Caco-2 (cell line): ENCODE data around the gene CAB39L. TPM values are rescaled to one million over a fixed set of nuclear protein-coding genes. Genes with fewer than 3 reads are reported as not detected.

Source experiments
- BruUV-seq: library from RNA; stranded (reverse); fragments of 400-500 nt; replicated peaks from 2 replicates; lab custom pipeline; 2021; lab: Mats Ljungman, UMichigan
- CTCF ChIA-PET: fragments of 300-600 bp; sonication (Branson Sonifier 250); formaldehyde crosslinking; loops from one replicate; lab custom pipeline; 2022; ENCODE audit warnings: antibody characterized with exemption; lab: Charles Lee
- POLR2A ChIA-PET: fragments of 300-600 bp; sonication (Branson Sonifier 250); formaldehyde crosslinking; loops from one replicate; lab custom pipeline; 2022; ENCODE audit warnings: antibody characterized with exemption; lab: Charles Lee
- DNase-seq, 2 experiments: peaks; one replicate each; pipeline versions ENCODE4 v3.0.0 to v3.0.0-alpha.2; 2020 to 2022
- H3K27me3 ChIP-seq: replicated peaks from 2 replicates; pipeline ENCODE4 v1.6.0; 2011; ENCODE audit warnings: low read length; ENCODE audit not compliant: control insufficient read depth, insufficient read depth
- H3K36me3 ChIP-seq: 2 replicates; pipeline ENCODE4 v1.5.1; 2011; ENCODE audit warnings: low read length; ENCODE audit not compliant: control insufficient read depth, insufficient read depth
- H3K4me1 ChIP-seq: fragments of 250-450 bp; sonication (Bioruptor Pico); 2 replicates; pipeline ENCODE4 v1.5.1; 2020; ENCODE audit warnings: mild to moderate bottlenecking
- H3K4me3 ChIP-seq: 2 replicates; pipeline ENCODE4 v1.5.1; 2011; ENCODE audit warnings: low read depth, mild to moderate bottlenecking, control low read depth, low read length
- H3K9me3 ChIP-seq: fragments of 250-450 bp; sonication (Bioruptor Pico); 2 replicates; pipeline ENCODE4 v1.5.1; 2020; ENCODE audit warnings: mild to moderate bottlenecking, moderate library complexity
- H3K27ac Mint-ChIP-seq: one replicate; pipeline ENCODE4 v1.8.0; 2022; ENCODE audit warnings: mixed read lengths; ENCODE audit not compliant: unreplicated experiment
- H3K27me3 Mint-ChIP-seq: one replicate; pipeline ENCODE4 v1.8.0; 2022; ENCODE audit warnings: mixed read lengths; ENCODE audit not compliant: insufficient read depth, unreplicated experiment
- H3K36me3 Mint-ChIP-seq: one replicate; pipeline ENCODE4 v1.8.0; 2022; ENCODE audit warnings: mild to moderate bottlenecking, mixed read lengths; ENCODE audit not compliant: insufficient read depth, unreplicated experiment
- H3K4me1 Mint-ChIP-seq: one replicate; pipeline ENCODE4 v1.8.0; 2022; ENCODE audit warnings: low read depth, mixed read lengths; ENCODE audit not compliant: unreplicated experiment
- H3K4me3 Mint-ChIP-seq: one replicate; pipeline ENCODE4 v1.8.0; 2022; ENCODE audit warnings: mild to moderate bottlenecking, moderate library complexity, mixed read lengths; ENCODE audit not compliant: unreplicated experiment
- H3K9me3 Mint-ChIP-seq: one replicate; pipeline ENCODE4 v1.8.0; 2022; ENCODE audit warnings: mixed read lengths; ENCODE audit not compliant: unreplicated experiment
- CTCF ChIP-seq, 2 experiments: fragments of 200-600 bp in 1 of 2; IDR thresholded peaks; 1 replicate in 1 of 2; 2 replicates in 1 of 2; pipeline versions ENCODE4 v1.5.1 to v1.8.0; 2011 to 2022; ENCODE audit warnings: antibody characterized with exemption in 1 of 2, control low read depth in 1 of 2, inconsistent platforms in 1 of 2, low read depth in 1 of 2, low read length in 1 of 2, mild to moderate bottlenecking in 1 of 2, moderate library complexity in 1 of 2; ENCODE audit not compliant: insufficient read depth in 1 of 2, severe bottlenecking in 1 of 2, unreplicated experiment in 1 of 2
- intact Hi-C: fragments of 100-400 bp; cut with micrococcal nuclease; formaldehyde crosslinking; loops from one replicate; pipeline ENCODE4 v1.10.0; 2022; ENCODE audit not compliant: unreplicated experiment
- total RNA-seq: library from RNA; stranded (reverse); gene quantifications from 2 replicates; pipeline ENCODE4 v1.2.3, GENCODE V29; 2022

CAB39L gene
- total RNA-seq, 1 experiment from 2014 or later: 40.6 TPM

DNA sequence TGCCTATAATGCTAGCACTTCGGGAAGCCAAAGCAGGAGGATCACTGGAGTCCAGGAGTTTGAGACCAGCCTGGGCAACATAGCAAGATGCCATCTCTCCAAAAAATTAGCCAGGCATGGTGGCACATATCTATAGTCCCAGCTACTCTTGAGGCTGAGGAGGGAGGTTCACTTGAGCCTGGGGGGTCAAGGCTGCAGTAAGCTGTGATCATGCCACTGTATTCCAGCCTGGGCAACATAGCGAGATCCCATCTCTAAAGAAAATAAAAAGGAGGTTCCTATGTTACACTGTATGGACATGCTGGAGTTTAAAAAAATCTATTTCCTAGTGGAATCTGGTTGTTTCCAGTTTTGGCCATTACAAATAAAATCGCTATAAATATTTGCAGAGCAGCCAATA, 2.6 kb downstream of the CAB39L start:
- BruUV-seq: no TSS peak
- H3K4me1 ChIP-seq: no peaks in the 10 kb centered on the region
- H3K4me3 ChIP-seq: no peak overlapping the region
- H3K9me3 ChIP-seq: no peaks in the 10 kb centered on the region
- Mint-ChIP-seq H3K4me1 (no peaks in the 10 kb centered on the region), H3K27ac (no peak overlapping the region), H3K4me3 (no peak overlapping the region), H3K9me3 (no peaks in the 10 kb centered on the region), H3K27me3 (no peaks in the 10 kb centered on the region), H3K36me3 (peaks cover 7% of the 10 kb centered on the region)
- CTCF ChIA-PET: interaction anchor here (1.1 kb wide), 1 partner anchor 141 kb away, joined by 4 read pairs; no protein-coding TSS in a partner anchor
- intact Hi-C loops: loop anchor here (5.0 kb wide), 2 partner anchors 146 to 496 kb away; partner anchors contain the start of genes RCBTB1 and SPRYD7
- TF ChIP-seq CTCF (IDR thresholded peaks at IDR 0.05; ENCODE audit: insufficient read depth in 1 of 2, low read depth in 1 of 2, low read length in 1 of 2, severe bottlenecking in 1 of 2, unreplicated experiment in 1 of 2): no peak
- POLR2A ChIA-PET: no interaction called here
- no peaks in the 10 kb centered on the region for H3K27me3 ChIP-seq
- no peaks in the 10 kb centered on the region for H3K36me3 ChIP-seq
- DNase-seq: no peak

GRCh38 chr13:49439609-49440008, 4.3 kb downstream of the CAB39L start:
- no peak overlapping the region for H3K27ac Mint-ChIP-seq
- no peak overlapping the region for H3K4me3 Mint-ChIP-seq
- TF ChIP-seq CTCF (IDR thresholded peaks at IDR 0.05; ENCODE audit: insufficient read depth in 1 of 2, low read depth in 1 of 2, low read length in 1 of 2, severe bottlenecking in 1 of 2, unreplicated experiment in 1 of 2): no peak
- Histone ChIP-seq H3K4me1 (no peaks in the 10 kb centered on the region), H3K36me3 (no peaks in the 10 kb centered on the region), H3K27me3 (no peaks in the 10 kb centered on the region), H3K4me3 (no peak overlapping the region), H3K9me3 (no peaks in the 10 kb centered on the region)
- CTCF ChIA-PET: no interaction called here
- no peak for DNase-seq
- no peaks in the 10 kb centered on the region for H3K9me3 Mint-ChIP-seq
- no peaks in the 10 kb centered on the region for H3K27me3 Mint-ChIP-seq
- intact Hi-C loops: loop anchor here (5.0 kb wide), 2 partner anchors 148 to 498 kb away; partner anchors contain the start of genes RCBTB1 and SPRYD7
- BruUV-seq: no TSS peak
- no peaks in the 10 kb centered on the region for H3K4me1 Mint-ChIP-seq
- POLR2A ChIA-PET: no interaction called here
- peaks cover 7% of the 10 kb centered on the region for H3K36me3 Mint-ChIP-seq

DNA sequence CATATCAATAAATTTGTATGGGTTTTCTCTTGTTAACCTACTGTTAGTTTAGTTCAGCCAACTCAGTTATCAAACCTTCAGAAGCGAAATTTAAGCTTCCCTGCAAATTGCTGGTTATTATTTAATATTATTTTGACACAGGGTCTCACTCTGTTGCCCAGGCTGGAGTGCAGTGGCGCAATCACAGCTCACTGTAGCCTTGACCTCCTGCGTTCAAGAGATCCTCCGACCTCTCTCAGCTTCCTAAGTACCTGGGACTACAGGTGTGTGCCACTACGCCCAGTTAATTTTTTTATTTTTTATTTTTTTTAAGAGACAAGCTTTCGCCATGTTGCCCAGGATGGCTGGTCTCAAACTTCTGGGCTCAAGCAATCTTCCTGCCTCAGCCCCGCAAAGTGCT, 6.2 kb downstream of the CAB39L start:
- Histone ChIP-seq H3K27me3 (no peaks in the 10 kb centered on the region), H3K4me3 (no peak overlapping the region), H3K9me3 (no peaks in the 10 kb centered on the region), H3K4me1 (no peaks in the 10 kb centered on the region), H3K36me3 (no peaks in the 10 kb centered on the region)
- Mint-ChIP-seq H3K4me1 (no peaks in the 10 kb centered on the region), H3K27me3 (no peaks in the 10 kb centered on the region), H3K9me3 (no peaks in the 10 kb centered on the region), H3K27ac (no peak overlapping the region), H3K4me3 (no peak overlapping the region), H3K36me3 (no peaks in the 10 kb centered on the region)
- BruUV-seq: no TSS peak
- TF ChIP-seq CTCF (IDR thresholded peaks at IDR 0.05; ENCODE audit: insufficient read depth in 1 of 2, low read depth in 1 of 2, low read length in 1 of 2, severe bottlenecking in 1 of 2, unreplicated experiment in 1 of 2): no peak
- intact Hi-C loops: loop anchor here (1.0 kb wide), 1 partner anchor 136 kb away; no protein-coding TSS in a partner anchor
- CTCF ChIA-PET: interaction anchor here (2.2 kb wide), 1 partner anchor 124 kb away, joined by 10 read pairs; no protein-coding TSS in a partner anchor
- POLR2A ChIA-PET: no interaction called here
- DNase-seq: no peak
